Hematopoietic multipotent progenitor cell treated with erythropoietin and hydrocortisone succinate and interleukin-3 and kit ligand, for 4 days (in vitro differentiated cells): Measurements from ENCODE around the gene OSBPL1A.
A peak's percentile ranks its signal among the peaks of the same experiment; 100 is the strongest.
"Not testable (repeated sequence)": the region's sequence is repeated elsewhere in the genome, so short reads cannot be mapped to it uniquely, and the experiment has no call there.

Source experiments
- DNase-seq: peaks from one replicate; pipeline ENCODE4 v3.0.0-alpha.2; 2015

The OSBPL1A gene

DNA sequence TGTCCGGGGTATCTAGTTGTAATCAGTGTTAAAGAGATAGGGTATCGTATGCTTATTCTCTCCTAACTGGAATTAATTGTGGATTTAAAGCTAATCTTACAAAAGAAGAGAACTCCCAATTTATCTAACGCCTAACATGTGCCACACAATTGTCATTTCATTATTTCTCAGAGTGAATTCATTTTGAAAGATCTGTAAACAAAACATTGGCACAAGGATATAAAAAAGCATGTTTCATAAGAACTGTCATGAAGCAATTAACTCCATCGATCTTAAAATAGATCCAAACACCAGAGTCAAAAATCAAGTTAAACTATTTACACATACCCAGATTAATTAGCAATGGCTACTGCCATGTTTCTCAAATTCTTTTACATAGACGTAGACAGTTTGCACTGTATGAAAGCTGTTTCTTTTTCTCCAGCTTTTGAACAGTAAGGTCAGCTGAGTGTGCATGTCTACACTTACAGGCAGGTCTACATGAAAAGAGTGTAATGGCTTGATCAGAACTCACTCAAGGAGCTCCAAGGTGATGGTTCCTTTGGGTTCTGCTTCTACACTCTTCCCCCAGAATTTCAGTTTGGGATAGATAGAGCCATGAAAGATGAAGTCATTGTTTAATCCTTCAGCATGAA lies 220.0 kb downstream of the OSBPL1A start:
- no peak for DNase-seq

DNA sequence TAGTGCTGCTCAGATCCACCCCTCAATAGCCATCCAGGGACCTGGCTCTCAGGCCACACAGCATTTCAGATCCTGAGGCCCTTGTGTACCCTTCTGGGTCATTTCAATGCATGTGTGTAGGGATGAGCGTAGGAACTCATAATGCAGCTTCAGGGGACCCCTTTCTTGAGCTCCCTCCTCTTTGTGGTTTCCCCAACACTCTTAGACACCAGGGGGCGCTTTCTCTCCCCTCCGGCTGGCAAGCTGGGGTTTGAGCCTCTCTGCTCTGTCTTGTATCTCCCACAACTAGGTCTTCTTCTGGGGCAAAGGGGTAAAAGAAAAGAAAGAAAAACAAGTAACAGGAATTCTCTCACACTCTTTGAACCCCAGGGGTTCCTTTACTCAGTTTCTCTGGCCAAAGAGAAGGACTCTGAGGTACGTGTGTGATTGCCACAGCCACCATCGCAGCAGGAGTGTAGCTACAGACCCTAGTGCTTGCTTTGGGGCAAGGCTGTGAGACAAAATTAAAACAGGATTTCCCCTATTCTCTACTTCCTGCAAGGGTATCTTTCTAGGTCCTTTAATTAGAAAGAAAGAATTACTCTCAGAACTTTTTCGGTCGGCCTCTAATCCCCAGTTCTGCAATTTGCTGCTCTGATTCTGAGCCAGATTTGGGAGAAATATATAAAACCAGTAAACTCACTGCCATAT lies 220.8 kb downstream of the OSBPL1A start:
- peak; percentile 76 for DNase-seq

DNA sequence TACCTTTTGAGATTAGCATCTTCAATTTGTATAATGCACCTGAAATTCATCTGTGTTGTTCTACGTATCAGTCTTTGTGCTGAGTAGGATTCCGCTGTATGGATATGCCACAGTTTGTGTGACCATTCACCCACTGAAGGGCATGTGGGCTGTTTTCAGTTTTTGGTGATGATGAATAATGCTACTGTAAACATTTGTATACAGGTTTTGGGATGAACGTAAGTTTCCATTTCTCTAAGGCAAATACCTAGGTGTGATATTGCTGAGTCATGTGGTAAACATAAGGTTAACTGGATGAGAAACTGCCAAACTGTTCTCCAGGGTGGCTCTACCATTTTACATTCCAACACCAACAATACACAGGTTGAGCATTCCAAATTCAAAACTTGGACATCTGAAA lies 223.6 kb downstream of the OSBPL1A start:
- no peak for DNase-seq

DNA sequence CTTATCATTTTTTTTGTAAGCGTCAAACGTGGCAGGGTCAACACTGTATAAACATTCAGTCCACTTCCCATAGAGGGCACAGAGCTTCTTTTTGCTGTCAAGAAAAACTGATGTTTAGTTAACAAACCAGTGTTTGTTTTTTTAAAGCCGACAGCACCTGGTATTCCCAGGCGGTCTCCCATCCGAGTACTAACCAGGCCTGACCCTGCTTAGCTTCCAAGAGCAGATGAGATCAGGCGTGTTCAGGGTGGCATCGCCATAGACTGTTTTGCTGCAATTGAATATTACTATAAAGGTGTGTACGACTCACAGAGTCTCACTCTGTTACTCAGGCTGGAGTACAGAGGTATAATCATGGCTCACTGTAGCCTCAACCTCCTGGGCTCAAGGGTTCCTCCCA lies 227.3 kb downstream of the OSBPL1A start:
- DNase-seq = no peak

DNA sequence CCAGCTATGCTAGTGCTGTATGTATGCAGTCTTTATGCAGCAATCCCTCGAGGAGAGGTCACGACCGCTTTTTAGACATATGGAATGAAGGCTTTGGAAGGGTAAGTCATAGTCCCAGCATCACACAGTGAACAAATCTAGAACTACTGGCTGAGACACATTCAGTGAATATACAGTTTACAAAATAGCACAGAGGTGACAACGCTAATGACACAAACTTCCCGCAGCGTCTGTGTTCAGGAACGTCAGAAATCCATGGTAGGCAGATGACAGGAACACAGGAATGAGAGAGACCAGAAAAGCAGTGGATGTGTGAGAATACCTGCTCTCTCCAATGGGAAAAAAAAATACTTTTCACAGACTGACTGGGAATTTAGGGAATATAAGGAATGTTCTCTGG lies 229.1 kb downstream of the OSBPL1A start:
- DNase-seq = no peak

DNA sequence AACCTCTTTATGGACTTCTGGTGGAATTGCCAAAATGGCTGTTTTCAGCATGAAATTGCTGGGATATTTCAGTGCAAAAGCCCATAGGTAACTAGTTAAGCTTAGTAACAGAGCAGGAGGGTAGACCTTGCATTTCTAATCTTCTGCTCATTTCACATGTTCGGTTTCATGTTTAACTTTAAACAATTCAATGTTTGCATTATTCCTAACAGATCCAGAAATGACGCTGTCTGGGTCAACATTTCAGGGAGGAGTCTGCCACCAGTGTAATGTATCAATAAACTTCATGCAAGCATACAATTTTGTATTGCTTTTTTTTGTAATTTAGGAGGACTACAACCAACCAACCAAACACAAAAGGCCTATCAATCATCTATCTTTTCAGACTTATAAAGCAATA lies 236.3 kb downstream of the OSBPL1A start:
- DNase-seq = no peak

DNA sequence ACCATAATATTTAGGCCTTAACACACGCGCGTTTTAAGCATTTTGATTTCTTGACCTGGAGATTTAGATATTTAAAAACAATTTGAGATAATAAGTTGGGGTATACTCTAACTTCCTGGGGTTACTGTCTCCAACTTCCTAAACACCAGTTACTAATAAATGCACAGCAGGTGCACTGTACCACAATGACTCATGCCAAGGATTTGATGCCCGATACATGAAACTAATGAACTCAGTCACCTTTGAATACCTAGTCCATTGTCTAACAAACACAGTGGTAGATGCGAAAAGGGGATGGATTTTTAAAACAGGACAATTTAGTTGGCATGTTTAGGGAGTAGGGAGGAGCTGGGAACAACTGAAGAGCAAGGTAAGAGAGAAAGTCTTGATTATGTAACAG lies 237.5 kb downstream of the OSBPL1A start:
- no peak for DNase-seq

DNA sequence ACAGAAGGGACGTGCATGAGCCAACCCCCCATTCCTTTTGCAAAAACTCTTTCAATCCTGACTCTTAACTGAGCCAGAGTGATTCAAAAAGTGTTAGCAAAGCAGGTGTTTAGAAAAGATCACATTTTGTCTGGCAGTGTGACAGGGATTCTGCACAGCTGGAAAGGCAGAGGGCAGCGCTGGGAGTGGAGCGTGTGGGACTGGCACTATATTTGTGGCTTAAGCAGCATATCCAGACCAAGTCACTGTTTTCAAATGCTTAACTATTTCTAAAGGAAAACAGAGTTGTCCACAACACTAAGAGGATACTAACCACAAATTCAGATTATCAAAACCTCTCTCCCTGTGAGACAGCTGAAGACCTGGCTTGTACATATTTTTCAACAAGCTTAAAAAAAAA lies 239.8 kb downstream of the OSBPL1A start:
- DNase-seq = no peak

DNA sequence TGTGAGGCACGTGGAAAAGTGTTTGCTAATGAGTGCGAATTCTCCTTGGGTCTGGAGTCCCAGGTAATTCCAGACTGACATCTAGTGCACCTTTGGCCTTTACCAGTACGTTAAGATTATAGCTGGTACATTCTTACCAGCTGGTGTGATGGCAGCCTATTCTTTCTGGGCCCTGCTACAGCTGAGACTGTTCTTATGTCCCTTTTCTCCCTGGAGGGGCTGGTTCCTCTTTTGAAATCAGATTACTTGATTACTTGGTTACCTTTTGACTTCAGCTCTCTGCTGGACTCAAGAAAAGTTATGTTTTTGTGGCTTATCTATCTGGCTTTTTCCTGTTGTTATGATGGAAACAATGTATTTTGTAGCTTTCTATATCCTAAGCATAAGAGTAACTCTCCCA lies 244.2 kb downstream of the OSBPL1A start:
- DNase-seq = peak; percentile 17

DNA sequence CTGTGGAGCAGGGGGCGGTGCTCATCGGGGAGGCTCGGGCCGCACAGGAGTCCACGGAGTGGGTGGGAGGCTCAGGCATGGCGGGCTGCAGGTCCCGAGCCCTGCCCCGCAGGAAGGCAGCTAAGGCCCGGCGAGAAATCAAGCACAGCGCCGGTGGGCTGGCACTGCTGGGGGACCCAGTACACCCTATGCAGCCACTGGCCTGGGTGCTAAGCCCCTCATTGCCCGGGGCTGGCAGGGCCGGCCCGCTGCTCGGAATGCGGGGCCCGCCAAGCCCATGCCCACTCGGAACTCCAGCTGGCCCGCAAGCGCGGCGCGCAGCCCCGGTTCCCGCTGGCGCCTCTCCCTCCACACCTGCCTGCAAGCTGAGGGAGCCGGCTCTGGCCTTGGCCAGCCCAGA lies 248.0 kb downstream of the OSBPL1A start:
- not testable (repeated sequence) for DNase-seq

DNA sequence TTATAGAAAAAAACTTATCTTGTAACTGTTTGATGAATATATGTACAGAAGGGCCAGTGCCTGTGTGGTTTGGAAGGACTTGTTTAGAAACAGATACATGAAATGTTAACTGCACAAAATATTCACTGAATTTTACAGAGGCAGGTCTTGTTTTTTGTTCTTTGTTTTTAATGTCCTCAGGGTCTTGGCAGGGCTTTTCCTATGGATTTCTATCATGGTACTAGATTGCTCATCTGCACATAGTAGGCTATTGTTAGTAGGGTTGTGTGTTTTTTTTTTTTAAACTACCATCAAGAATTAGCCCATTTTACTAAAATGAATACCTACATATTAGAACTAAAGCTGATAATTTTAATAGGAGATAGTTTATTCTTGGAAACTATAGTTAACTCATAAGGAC lies 255.2 kb downstream of the OSBPL1A start:
- DNase-seq = no peak

DNA sequence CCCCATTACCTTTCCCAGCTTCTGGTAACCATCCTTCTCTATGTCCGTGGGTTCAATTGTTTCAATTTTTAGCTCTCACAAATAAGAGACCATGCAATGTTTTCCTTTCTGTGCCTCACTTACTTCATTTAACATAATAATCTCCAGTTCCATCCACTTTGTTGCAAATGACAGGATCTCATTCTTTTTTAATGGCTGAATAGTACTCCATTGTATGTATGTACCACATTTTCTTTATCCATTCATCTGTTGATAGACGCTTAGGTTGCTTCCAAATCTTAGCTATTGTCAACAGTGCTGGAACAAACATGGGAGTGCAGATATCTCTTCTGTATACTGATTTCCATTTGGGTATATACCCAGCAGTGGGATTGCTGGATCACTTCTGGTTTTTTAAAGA lies 256.9 kb downstream of the OSBPL1A start:
- DNase-seq = no peak

DNA sequence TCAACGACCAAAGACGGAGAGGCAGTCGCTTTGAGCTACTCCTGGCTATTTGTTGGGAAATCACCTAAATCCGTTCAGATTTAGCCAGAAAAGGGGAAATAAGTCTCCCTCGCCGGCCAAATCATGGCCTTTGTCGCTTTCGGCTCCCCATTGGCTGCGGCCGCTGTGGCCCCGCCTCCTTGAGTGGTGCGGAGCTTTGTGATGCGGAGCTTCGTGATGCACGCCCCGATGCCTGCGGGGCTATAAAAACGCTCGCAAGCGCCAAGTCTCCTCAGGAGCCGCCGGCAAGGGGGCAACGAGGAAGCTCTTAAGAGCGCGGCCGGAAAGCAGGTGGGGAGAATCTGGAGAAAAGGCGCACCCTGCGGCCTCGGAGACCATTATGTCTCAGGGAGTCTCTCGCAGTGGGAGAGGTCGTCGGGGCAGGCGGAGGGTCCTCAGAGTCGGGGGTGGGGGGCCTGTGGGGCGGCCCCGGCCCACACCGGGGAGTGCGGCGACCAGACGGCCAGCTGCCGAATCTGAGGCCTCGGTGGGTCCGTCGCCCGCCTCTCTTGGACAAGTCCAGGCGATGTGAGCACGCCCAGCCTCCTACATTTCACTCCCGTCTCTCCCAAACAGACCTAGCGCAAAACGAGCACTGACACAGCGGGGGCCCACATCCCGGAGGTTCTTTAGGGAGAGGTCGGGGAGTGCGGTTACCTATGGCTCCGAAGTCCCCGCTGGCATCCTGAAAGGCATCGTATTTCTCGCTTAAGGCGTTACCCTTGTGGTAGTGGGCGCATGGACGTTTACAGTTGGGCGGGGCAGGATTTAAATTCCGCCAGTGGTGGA lies 258.6 kb downstream of the OSBPL1A start, which contains the start of gene CABYR:
Gene CABYR (plus strand): TSS at position 274 of the 828 bp plus-strand sequence. CDS start 4,053 bp downstream, outside the sequence.
- DNase-seq = peak; percentile 70

DNA sequence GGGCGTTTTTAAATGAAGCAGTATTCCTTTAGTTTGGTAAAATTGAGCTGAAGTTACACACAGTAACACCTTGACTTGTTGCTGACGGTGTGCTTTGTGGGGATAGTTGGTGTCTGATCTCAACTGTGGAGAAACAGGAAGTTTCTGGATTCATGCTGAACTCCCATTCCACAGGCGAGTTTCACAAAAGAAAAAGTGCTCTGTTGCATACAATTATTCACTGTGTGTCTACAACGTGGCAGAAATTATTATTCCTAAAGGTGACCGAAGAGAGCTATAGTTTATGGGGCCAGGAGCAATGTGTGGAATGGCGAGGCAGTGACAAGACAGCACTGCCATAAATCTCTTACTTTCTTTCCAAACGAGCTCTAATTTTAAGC lies 259.2 kb downstream of the OSBPL1A start:
- no peak for DNase-seq

DNA sequence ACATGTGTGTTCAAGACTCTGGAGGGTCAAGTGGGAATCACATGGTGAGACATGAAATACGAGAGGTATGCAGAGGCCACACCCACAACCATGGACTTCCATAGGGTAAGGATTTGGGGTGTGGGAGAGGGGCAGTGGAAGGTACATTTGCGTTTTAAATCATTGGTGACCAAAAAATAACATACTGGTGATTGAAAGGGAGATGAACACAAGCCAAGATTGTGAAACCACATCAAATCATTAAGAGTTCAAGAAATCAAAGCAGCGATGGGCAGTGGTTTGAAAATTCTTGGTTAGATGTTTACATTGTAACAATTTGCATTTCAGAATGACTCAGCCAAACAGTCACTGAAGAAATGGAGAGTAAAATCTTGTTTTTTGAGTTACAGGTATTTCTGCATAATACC lies 260.7 kb downstream of the OSBPL1A start:
- no peak for DNase-seq

DNA sequence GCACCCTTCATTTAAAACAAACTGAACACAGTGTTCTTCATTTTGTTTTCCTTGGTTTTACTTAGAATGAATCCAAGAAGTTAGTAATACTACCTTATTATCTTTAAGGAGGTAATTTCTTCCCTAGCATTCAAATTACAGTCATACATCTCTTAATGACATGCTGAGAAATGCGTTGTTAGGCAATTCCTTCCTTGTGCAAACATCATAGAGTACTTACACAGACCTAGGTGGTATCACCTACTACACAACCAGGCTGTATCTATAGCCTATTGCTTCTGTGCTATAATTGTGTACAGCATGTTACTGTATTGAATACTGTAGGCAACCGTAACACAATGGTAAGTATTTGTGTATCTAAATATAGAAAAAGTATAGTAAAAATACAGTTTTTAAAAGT lies 267.1 kb downstream of the OSBPL1A start:
- no peak for DNase-seq

DNA sequence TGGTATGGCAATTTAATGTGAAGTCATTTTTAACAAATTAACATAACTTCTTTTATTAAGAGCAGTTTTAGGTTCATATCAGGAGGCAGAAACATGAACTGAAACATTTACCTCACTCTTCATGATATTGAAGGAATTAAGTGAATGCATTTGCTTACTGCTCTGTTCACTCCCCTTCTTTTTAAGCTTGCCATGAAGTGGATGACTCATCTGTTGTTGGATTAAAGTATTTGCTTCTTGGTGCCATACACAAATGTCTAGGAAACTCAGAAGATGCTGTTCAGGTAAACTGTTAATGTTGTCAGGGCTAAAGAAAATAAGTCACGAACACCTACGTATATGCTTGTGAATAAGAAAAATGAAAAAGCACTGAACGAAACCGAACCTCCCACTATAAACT lies 268.9 kb downstream of the OSBPL1A start:
- no peak for DNase-seq

DNA sequence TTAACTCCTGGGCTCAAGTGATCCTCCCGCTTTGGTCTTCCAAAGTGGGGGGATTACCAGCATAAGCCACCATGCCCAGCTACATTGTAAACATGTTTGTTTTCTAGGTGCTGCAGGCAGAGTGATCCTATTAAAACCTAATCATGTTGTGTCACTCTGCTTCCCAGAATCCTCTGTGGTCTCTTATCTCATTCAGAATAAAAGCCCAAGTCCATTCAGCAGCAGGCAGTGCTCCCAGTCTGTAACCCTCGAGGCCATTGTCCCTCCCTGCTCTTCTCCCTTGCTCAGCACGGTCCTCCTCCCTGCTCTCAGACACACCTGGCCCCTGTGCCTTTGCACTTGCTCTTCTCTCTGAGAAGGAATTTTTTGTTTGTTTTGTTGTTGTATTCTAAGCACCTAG lies 269.9 kb downstream of the OSBPL1A start:
- DNase-seq = no peak

DNA sequence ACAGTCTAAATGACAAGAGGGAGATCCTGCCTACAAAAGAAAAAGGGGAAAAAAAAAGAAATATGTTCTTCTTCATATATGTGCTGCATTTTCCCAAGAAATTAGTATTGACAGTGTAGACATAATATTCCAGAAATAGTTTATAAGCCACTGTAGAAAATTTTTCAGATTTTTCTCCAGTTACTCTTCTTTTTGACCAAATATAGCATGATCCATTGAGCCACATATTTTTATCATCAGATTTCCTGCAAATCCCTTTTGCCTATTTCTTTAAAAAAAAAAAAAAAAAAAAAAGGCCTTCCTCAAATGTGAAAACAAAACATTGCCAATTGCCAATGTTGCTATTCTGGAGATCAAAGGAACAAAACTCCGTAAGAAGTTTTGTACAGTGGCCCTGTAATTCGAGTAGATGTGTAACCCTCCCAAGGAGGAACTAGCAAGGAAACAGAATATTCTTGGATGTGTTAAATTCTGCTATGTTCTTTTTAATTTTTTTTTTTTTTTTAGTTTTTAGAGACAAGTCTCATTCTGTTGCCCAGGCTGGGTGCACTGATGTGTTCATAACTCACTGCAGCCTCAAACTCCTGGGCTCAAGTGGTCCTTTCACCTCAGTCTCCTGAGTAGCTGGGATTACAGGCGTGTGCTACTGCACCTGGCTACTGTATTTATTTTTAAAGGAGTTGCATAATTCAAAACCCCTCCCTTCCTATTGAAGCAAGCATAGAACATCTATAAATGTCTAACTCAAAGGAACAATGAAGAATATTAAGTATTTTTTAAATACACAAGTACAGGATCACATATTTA lies 271.3 kb downstream of the OSBPL1A start:
- no peak for DNase-seq

DNA sequence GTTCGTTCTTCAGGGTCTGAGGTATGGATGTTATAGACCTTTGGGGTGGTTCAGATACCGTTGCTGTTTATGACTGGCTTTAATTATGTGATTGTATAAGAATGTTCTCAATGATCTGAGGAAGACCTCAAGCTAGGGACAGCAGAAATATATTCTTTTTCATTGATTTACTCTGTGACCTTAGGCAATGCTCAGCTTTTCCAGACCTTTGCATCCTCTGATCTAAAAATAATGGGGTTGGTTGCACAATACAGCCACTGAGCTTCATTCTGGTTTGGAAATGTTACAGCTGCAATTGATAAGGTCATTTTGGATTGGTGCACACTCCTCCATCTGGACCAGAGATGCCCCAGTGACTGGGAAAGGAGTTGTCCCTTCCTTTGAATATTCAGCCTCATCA lies 276.0 kb downstream of the OSBPL1A start:
- DNase-seq = no peak

DNA sequence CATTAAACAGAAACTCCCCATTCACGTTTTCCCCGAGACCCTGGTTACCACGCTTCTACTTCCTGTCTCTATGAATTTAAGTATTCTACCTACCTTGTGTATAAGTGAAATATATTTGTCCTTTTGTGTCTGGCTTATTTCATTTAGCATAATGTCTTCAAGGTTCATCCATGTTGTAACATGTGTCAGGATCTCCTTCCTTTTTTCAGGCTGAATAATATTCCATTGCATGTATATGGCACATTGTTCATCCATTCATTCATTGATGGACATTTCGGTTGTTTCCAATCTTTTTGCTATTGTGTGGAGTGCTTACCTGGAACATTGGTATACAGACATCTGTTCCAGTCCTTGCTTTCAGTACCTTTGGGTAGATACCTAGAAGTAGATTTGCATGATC lies 276.9 kb downstream of the OSBPL1A start:
- no peak for DNase-seq

DNA sequence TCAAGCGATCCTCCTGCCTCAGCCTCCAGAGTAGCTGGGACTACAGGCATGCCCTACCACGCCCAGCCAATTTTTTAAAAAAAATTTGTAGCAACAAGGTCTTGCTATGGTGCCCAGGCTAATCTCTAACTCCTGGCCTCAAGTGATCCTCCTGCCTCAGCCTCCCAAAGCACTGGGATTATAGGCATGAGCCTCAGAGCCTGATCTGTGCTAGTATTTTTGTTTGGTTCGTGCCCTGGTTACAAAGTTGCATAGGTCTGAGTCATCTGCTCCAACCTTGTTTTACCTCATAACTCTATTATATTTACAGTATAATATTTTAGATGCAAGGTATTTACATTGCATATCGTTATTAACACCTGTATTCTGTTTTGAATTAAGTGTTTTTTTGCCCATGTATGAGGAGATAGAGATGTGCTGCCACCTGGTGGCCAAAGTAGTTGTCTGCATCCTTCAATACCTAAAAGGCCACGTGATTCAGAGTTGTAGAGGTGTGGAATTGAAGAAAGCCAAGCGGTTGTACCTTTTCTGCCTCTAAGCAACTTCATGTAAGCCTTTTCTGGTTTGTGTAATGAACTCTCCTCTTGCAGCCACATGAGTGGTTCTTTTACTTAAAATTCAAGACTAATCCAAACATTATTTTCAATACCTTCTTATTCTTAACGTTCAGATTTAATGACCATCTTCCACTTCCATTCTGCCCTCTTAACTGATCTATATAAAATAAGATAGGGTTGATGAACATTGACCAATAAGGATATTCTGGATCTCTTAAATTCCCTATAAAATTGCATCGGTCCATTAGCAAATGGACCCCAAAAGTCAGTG lies 278.7 kb downstream of the OSBPL1A start:
- DNase-seq = peak; percentile 87
